HG02763 (cell line): ENCODE results near the gene NXPE1.

Source experiments
- ATAC-seq: cut with Tn5 transposase; IDR thresholded peaks from one replicate; pipeline ENCODE4 v1.9.1; 2021; ENCODE audit warnings: mild to moderate bottlenecking, moderate library complexity; ENCODE audit not compliant: unreplicated experiment

The NXPE1 gene

GRCh38 chr11:114563077-114563476, 3.4 kb upstream of the NXPE1 start:
- ATAC-seq: no peak

DNA sequence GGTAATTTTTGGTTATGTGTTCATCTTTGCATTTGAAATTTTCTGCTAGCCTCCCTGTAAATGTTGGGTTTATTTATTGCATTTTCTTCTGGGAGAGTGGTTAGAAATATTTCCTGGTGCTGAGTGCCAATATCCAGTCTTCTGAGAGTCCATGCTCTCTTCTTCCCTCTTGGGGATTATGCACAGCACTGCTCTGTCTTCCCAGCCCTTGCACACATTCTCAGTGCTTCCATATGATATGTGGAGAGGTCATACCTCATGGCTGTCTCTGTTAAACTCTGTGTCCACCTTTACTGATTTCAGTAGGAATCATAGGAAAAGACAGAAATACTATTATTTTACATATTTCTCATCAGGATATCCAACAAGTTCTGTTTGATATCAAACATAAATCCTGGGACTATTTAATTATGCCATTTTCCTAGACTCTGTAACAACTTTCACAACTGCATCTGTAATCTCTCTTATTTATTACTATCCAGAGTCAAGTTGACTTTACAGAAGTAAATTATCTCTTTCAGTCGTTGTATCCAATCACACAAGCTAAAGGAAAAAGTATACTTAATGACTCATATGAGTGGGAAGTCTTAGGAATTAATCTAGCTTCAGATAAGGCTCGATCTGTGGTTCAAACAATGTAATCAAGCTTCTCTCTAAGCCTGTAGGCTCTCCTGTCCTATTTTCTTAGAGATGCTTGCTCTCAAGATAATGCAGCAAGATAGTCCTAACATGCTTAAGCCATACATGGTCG, 2.7 kb upstream of the NXPE1 start:
- no peak for ATAC-seq

- ATAC-seq: no peak
Observed at GRCh38 chr11:114556135-114556534, 3.5 kb downstream of the NXPE1 start.

DNA sequence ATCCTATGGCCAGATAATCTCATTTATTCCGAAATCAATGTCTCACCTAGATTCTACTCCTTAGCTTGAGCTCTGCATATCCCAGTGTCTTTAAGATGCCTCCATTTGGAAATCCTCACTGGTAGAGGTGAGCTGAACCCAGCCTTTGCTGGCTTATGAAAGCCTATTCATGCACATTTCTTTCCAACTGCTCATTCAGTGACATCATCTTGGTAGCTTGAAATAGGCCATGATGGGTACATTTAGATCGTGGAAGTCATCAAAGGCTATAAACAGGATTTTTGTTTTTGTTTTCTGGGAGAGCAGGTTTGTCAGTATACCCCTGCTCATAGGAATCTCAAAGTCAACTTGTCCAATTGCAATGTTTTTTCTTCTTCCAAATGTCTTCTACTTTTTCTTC, 6.0 kb downstream of the NXPE1 start:
- ATAC-seq: no peak

GRCh38 chr11:114551060-114551459, 8.6 kb downstream of the NXPE1 start:
- ATAC-seq: no peak

- ATAC-seq: no peak
Observed at GRCh38 chr11:114525682-114526081, 34.0 kb downstream of the NXPE1 start.

DNA sequence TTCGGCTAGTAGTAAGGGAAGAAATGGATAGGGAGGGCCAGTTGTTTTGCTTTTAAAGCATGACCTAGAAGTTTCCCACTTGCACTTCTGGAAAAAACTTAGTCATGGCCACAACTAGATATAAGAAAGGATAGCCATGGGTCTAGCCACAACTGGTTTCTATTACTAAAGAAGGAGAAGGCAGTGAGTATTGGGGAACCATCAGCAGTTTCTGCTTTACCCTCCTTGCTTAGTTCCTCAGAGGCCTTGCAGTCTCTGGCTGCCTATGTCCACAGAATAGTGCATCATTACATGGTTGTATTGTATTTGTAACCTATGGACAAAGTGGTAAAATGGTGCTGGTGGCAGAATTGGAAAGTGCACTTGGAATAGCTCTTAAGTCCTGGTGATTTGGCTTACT, 35.6 kb downstream of the NXPE1 start:
- no peak for ATAC-seq

GRCh38 chr11:114522818-114523217, 36.9 kb downstream of the NXPE1 start:
- no peak for ATAC-seq

- no peak for ATAC-seq
Observed at GRCh38 chr11:114511538-114511937, 48.1 kb downstream of the NXPE1 start.

- ATAC-seq: no peak
Observed at GRCh38 chr11:114511079-114511478, 48.6 kb downstream of the NXPE1 start.

GRCh38 chr11:114501901-114502300, 57.8 kb downstream of the NXPE1 start:
- ATAC-seq: no peak

DNA sequence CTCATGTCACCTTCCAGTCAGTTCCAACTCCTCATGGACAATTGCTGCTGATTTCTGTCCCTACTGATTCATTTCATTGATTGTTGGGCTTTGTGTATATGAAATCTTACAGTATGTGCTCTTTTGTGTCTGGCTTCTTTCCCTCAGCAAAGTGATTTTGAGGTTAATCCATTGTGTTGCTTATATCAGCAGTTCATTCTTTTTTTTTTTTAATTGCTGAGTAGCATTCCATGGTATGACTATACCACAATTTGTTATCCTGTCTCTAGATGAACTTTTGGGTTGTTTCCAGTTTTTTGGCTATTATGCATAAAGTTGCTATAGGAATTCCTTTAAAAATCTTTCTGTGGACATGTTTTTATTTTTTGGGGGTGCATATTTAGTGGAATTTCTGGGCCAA, 59.9 kb downstream of the NXPE1 start:
- ATAC-seq: no peak

GRCh38 chr11:114496915-114497314, 62.8 kb downstream of the NXPE1 start:
- no peak for ATAC-seq

DNA sequence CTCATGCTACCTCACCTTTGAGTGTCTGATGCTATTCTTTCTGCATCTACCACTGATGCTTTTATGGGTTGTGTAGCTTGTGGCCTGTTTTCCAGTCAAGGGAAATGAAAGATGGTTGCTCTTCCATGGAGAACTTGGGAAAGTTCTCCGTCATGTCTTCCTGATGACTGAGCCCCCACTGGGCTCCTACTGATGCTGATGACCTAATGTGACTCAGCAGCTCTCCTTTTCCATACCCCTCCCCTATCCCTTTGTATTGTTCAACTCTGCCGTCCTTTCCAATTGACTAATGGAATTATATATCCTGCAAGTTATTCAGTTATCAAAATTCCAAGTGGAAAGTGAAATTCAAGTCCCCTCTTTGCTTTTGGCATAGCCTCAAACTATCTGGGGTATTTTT, 75.8 kb downstream of the NXPE1 start:
- ATAC-seq: no peak

DNA sequence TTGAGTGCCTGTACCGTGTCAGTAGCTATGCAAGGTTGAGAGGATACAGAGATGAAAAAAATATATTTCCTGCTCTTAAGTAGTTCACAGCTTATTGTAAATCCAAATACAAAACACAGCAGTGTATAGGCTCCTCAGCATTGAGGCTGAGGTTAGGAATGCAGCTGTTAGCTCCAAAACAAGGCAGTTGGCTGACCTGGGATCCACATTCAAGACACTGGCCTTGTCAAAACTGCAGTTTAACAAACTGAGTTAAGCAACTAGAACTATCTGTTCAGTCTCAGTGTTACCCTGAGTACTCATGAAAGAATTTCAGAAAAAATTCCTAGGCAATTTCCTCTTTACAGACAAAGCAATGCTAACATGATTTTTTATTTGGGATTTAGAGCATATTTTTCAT, 77.6 kb downstream of the NXPE1 start:
- ATAC-seq: no peak

DNA sequence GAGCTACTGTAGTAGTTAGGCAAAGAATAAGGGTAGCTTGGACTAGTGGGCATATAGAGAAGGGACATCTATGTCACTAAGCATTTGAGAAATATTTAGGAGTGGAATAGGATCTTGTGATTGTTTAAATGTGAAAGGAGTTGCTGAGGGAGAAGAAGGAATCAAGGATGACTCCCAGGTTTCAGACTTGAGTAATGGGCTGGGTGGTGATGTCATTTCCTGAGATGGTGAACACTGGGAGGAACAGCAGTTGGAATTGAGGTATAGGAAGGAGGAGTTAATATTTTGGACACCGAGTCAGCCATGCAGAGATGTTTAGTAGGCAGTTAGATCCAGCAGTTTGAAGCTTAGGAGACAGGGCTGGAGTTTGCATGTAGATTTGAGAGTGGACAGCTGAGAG, 80.3 kb downstream of the NXPE1 start:
- ATAC-seq: no peak

DNA sequence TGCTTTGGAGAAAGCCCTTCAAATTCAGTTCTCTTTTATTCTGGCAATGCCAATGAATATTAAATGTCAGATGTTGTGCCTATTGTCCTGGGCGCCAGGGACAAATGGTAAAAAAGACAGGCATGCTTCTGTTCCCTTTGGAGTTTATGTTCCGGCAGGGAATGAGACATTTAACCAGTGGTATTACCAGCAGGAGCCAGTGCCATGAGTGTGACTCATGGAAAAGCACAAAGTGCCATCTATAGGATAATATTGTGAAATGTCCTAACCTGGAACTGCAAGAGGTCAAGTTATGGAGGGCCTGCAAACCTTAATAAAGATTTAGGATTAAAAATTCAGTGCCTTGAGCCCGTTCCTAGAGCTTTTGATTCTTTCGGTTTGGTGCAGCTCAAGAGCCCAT, 80.9 kb downstream of the NXPE1 start:
- no peak for ATAC-seq

- no peak for ATAC-seq
Observed at GRCh38 chr11:114478001-114478410, 81.7 kb downstream of the NXPE1 start.

GRCh38 chr11:114472661-114473060, 87.0 kb downstream of the NXPE1 start:
- ATAC-seq: no peak
